ENCODE results near the gene MARK4.

GRCh38 chr19:45333609-45334303 is 82.7 kb downstream of the MARK4 start:
- TF ChIP-seq CTCF (IDR thresholded peaks at IDR 0.05) (no peak), POLR2AphosphoS5 (IDR thresholded peaks at IDR 0.05) (no peak), EP300 (IDR thresholded peaks at IDR 0.05) (no peak)
